Large intestine (tissue), 3 donors: ENCODE measurements around the gene LRMDA. TPM values are rescaled to one million over a fixed set of nuclear protein-coding genes. Genes with fewer than 3 reads are reported as not detected.

Experiments
- DNase-seq, 2 donors: peaks; one replicate each; pipeline versions ENCODE4 v3.0.0 to v3.0.0-alpha.2; 2013
- H3K27ac ChIP-seq: one replicate; pipeline ENCODE4 v1.5.1; 2013; ENCODE audit warnings: low read length
- H3K27me3 ChIP-seq: 2 replicates; pipeline ENCODE4 v1.6.1; 2013; ENCODE audit warnings: low read length; ENCODE audit not compliant: control insufficient read depth, insufficient read depth
- H3K36me3 ChIP-seq: 2 replicates; pipeline ENCODE4 v1.6.1; 2013; ENCODE audit warnings: low read length; ENCODE audit not compliant: control insufficient read depth, insufficient read depth
- H3K4me1 ChIP-seq: one replicate; pipeline ENCODE4 v1.6.1; 2013; ENCODE audit warnings: low read length; ENCODE audit not compliant: control insufficient read depth, insufficient read depth
- H3K4me3 ChIP-seq: one replicate; pipeline ENCODE4 v1.5.1; 2013; ENCODE audit warnings: low read length
- H3K9me3 ChIP-seq: one replicate; pipeline ENCODE4 v1.6.1; 2013; ENCODE audit warnings: mild to moderate bottlenecking, low read depth, low read length, moderate library complexity; ENCODE audit not compliant: control insufficient read depth
- WGBS: methylation state at CpG from one replicate; pipeline ENCODE4 v1.1.5; 2013; ENCODE audit warnings: low lambda C conversion rate; ENCODE audit not compliant: insufficient coverage; 5-methylcytosine and 5-hydroxymethylcytosine counted together
- polyA plus RNA-seq: library from polyadenylated mRNA; unstranded; fragments of 120-200 nt; gene quantifications from one replicate; pipeline ENCODE4 v1.2.1, GENCODE V29; 2013

Gene LRMDA
- polyA plus RNA-seq, 1 donor = 5.3 TPM

- no peaks in the 10 kb centered on the region for H3K27me3 ChIP-seq
- H3K4me1 ChIP-seq = no peaks in the 10 kb centered on the region
- no CpG with 5 or more reads among the region's 4 CpGs for WGBS
- no peaks in the 10 kb centered on the region for H3K36me3 ChIP-seq
- H3K27ac ChIP-seq = no peak overlapping the region
- H3K9me3 ChIP-seq = no peaks in the 10 kb centered on the region
- H3K4me3 ChIP-seq = no peak overlapping the region
- DNase-seq = no peak
Measured at GRCh38 chr10:76416642-76417041, 985.2 kb downstream of the LRMDA start.

GRCh38 chr10:76420725-76421124 is 989.3 kb downstream of the LRMDA start:
- H3K4me3 ChIP-seq = no peak overlapping the region
- H3K27me3 ChIP-seq = no peaks in the 10 kb centered on the region
- 47% methylated on average over 3 of the region's 4 CpGs for WGBS
- H3K9me3 ChIP-seq = no peaks in the 10 kb centered on the region
- no peaks in the 10 kb centered on the region for H3K4me1 ChIP-seq
- DNase-seq = no peak
- H3K36me3 ChIP-seq = no peaks in the 10 kb centered on the region
- no peak overlapping the region for H3K27ac ChIP-seq

- Histone ChIP-seq H3K27ac (no peak overlapping the region), H3K9me3 (no peaks in the 10 kb centered on the region), H3K4me3 (no peak overlapping the region), H3K36me3 (no peaks in the 10 kb centered on the region), H3K4me1 (no peaks in the 10 kb centered on the region), H3K27me3 (no peaks in the 10 kb centered on the region)
- DNase-seq = no peak
- WGBS = 100% methylated on average over 1 of the region's 4 CpGs
Measured at GRCh38 chr10:76422769-76423168, 991.3 kb downstream of the LRMDA start.

GRCh38 chr10:76428551-76429367 is 997.3 kb downstream of the LRMDA start:
- no CpG with 5 or more reads among the region's 4 CpGs for WGBS
- peak in 1 of 2 donors; percentile 14 for DNase-seq
- no peaks in the 10 kb centered on the region for H3K9me3 ChIP-seq
- H3K4me1 ChIP-seq = no peaks in the 10 kb centered on the region
- no peak overlapping the region for H3K4me3 ChIP-seq
- H3K36me3 ChIP-seq = no peaks in the 10 kb centered on the region
- H3K27me3 ChIP-seq = no peaks in the 10 kb centered on the region
- H3K27ac ChIP-seq = no peak overlapping the region

DNA sequence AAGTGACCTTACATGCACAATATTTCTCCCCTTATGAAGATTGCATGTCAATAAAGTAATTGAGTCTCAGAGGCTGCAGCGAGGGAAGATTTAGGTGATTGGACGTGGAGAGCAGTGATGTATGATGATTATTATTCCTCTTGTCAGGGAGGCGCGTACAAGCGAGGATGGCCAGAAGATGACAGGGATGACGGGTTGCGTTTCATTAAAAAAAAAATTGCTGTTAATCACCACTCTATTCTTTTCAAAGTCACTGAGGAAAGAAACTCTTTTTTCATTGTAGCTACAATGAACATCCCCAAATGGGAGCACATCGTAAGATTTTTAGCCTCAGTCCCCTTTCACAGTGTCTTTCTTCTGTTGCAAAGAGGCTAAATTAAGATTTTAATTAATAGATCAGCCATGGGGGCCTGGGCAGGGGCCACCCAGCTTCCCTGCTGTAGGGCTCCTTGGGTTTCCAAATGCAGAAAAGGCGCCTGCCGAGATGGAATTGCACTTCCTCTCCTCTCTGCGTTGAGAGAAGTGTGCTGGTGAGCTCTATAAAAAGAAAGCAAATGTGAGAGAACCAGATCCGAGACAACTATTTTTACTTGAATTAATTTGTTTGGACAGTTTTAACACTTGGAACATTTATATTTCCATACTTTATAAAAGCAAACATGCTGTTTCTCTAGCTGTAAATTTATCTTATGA is 998.1 kb downstream of the LRMDA start:
- DNase-seq = no peak
- no peak overlapping the region for H3K27ac ChIP-seq
- no peak overlapping the region for H3K4me3 ChIP-seq
- H3K36me3 ChIP-seq = no peaks in the 10 kb centered on the region
- H3K27me3 ChIP-seq = no peaks in the 10 kb centered on the region
- no peaks in the 10 kb centered on the region for H3K9me3 ChIP-seq
- H3K4me1 ChIP-seq = no peaks in the 10 kb centered on the region
- 97% methylated on average over 5 of the region's 12 CpGs for whole genome bisulfite sequencing

DNA sequence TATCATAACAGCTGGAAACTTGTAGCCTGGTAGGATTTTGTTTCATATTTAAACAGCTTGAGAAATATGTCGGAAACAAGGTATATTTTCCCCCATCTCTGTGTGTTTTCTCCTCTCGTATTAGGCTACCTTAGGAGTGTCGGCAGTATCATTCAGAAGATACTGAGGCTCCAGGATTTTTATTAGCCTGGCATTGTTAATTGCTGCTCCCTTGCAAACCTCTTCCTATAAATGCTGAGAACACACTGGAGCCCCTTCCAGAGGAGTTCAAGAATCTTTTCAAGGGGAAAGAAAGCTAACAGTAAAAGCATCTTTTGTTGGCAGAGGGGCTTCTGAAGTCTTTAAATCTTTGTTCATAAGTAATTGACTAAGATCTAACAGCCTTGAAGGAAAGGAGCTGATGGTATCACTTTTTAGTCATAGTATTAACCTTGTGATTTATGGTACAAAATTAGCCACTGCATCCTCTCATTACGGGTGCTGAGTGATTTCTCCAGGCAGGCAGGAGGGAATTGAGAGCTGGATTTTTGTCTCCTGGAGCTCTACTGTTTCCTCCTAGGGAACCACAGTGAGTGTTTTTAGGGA is 998.7 kb downstream of the LRMDA start:
- H3K4me3 ChIP-seq = no peak overlapping the region
- H3K9me3 ChIP-seq = no peaks in the 10 kb centered on the region
- no peaks in the 10 kb centered on the region for H3K36me3 ChIP-seq
- no peaks in the 10 kb centered on the region for H3K4me1 ChIP-seq
- no peaks in the 10 kb centered on the region for H3K27me3 ChIP-seq
- no CpG with 5 or more reads among the region's 4 CpGs for WGBS
- no peak for DNase-seq
- H3K27ac ChIP-seq = no peak overlapping the region

DNA sequence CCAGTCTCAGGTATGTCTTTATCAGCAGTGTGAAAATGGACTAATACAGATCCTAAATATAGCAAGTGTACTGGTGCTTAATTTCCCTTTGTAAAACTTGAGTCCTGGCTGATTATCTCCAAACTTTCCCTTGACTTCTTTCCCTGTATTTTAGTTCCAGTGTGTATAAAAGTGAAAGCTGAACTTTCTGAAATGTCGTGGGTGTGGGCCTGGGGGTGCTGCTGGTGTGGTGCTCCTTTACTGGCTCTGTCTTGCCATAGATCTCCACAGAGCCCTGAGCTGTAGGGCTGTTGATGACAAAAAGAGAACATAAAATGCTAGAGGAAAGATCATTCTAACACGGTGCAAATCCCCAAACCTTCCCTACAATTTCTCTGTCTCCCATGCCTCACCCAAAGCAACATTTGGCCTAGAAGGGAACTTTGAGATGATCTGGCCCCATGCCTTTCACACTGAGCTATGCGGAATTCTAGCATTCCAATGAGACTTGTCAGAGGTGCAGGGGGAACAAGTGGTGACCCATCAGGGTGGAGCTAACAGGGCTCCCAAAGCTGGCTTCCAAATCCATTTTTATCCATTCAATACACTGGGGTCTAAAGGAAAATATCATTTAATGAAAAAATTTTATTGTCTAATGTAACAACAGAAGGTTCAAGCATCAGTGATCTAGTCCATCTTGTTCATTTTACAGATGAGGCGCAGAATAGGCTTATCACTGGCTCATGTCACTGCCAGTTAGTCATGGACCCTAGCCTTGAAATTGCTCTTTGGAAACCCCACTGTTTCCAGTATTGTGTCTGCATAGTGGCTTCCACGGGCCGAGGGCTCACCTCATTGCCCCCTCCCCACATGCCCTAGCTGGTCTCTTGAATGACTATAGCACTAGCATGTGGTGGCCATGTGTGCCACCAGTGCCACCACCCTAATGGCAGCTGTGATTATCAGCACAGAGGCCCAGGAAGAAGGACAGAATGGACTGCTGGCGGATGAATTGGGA is 1000.9 kb downstream of the LRMDA start:
- Histone ChIP-seq H3K4me1 (no peaks in the 10 kb centered on the region), H3K36me3 (no peaks in the 10 kb centered on the region), H3K4me3 (no peak overlapping the region), H3K27me3 (no peaks in the 10 kb centered on the region), H3K9me3 (no peaks in the 10 kb centered on the region), H3K27ac (no peak overlapping the region)
- WGBS = no CpG with 5 or more reads among the region's 7 CpGs
- no peak for DNase-seq

DNA sequence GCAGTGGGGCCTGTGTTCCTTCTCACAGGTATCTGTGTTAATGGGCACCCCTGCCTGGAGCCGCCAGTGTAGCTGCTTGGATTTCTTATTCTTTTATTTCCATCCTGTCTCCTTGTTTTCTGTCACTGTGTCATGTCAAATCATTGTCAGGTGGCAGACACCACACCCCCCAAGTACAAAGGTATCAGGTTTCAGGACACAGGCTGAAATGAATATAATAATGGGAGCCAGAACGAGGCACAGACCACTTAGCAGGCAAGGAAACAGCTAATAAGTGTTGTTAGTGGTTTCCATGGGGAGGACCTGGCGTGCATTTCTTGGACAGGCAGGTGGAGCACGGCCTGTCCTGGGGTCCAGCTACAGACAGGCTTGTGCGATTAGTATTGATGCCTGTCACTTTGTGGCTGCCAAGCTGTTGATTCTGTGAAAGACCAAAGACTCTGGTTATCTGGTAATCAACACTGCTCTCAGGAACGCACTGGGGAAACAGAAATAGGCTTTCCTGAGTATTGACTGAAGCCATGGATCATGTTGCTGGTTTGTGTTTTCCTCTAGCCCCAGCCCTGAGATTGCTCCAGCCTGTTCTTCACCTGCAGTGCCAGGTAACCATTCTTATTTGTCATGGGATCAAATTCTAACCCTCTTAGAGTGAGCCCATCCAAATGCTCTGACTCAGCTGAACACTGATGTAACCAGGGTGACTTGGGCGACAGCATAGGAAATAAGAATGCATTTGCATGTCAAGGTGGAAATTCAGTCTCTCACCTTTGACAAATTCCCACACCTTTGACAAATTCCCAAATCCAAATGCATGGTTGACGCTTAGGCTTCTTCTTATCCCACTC is 1002.0 kb downstream of the LRMDA start:
- WGBS = 100% methylated on average over 1 of the region's 8 CpGs
- Histone ChIP-seq H3K4me1 (no peaks in the 10 kb centered on the region), H3K27ac (no peak overlapping the region), H3K27me3 (no peaks in the 10 kb centered on the region), H3K36me3 (no peaks in the 10 kb centered on the region), H3K9me3 (no peaks in the 10 kb centered on the region), H3K4me3 (no peak overlapping the region)
- DNase-seq = peak; percentile 18 to 57

DNA sequence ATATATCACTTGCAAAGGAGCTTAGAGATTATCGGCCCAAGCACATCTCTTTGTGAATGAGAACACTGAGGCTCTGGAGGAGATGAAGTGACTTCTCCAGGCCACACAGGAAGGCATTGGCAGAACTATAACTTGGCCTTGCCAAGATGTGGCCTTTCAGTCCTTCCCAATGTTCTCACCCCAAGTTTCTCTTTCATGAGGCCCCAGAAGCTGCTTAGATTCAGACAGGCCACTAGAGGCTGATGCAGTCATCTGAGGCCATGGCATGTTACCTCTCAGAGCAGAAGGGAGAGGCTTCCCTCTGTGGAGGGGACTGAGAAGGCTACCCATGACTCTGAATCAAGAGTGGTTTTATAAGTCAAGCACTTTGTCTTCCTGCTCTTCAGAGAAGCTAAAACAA is 1003.7 kb downstream of the LRMDA start:
- Histone ChIP-seq H3K9me3 (no peaks in the 10 kb centered on the region), H3K4me1 (no peaks in the 10 kb centered on the region), H3K27ac (no peak overlapping the region), H3K27me3 (peaks cover 2% of the 10 kb centered on the region), H3K36me3 (no peaks in the 10 kb centered on the region), H3K4me3 (no peak overlapping the region)
- WGBS = no CpG with 5 or more reads among the region's 1 CpG
- DNase-seq = no peak
